IPS-11a (cell line): ENCODE measurements around the gene ANGPTL1.
"Not testable (repeated sequence)": the region's sequence is repeated elsewhere in the genome, so short reads cannot be mapped to it uniquely, and the experiment has no call there.

Experiments used
- H3K4me3 ChIP-seq: one replicate; pipeline ENCODE4 v1.5.1; 2013; ENCODE audit warnings: low read depth, low read length, control low read depth

The ANGPTL1 gene

DNA sequence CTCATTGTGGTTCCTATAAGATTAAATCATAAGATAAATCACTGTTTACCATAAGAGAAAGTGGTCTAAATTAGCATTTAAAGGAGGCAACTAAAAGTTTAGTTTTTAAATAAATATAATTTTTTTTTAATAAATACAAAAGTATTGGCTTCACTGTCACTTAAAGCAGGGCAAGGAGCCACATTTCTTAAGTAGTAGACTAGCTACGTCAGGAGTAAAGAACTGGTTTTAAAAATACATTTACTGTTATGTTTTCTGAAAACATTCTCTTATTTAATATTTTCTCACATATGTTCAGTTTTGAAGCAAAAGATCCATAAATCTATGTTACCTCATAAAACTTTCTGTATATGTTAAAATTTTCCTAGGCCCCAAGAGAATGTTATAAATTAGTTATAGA lies 2.2 kb downstream of the ANGPTL1 start:
- H3K4me3 ChIP-seq, result no peak overlapping the region

DNA sequence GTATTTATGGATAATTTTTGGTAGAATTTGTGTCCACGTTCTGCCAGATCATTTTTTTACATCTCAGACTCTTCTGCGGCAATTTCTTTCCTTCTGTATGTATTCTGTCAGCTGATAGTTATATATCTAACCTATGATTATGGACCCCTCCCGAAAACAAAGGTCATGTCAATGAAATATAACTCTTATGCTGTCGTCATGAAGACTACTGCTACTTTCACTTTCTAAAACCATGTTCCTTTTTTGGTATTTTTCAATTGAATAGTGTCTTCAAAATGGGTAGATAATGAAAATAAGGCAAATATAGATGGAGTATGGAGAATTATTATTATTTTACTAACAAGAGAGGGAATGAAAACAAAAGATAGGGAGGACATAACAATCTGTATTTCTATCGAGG lies 3.2 kb downstream of the ANGPTL1 start:
- H3K4me3 ChIP-seq, result no peak overlapping the region

GRCh38 chr1:178864326-178864725 lies 6.6 kb downstream of the ANGPTL1 start:
- no peak overlapping the region for H3K4me3 ChIP-seq

DNA sequence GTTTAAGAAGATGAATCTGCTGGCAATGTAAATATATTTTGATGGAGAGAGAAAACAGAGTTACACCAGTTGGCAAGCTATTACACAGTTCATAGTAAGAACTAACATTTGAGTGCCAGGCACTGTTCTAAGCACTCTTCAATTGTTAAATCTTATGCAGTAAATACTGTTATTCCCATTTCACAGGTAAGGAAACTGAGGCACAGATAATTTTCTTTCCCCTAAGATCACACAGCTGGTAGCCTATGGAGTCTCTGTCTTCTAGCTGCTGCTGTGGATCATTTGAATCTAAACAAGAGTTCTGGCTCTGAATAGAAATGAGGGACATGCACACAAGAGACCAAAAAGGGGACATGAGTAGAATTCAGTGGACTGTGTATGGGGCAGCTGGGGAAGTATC lies 8.0 kb downstream of the ANGPTL1 start:
- no peak overlapping the region for H3K4me3 ChIP-seq

DNA sequence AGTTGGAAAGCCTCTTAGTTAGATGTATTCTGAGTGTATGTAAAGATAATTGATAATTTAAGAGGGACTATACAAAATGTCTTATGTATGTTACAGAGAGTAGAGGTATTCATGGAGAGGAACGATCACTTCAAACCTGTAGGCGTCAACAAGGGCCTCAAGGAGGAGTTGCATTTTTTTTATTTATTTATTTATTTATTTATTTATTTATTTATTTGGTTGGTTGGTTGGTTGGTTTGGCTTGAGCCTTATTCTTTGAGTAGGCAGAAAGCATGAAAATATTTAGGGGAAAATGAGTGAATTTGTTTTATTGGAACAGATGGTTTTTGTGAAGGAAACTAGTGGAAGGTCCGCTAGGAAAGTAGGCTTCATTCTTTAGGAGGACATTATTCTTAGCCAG lies 8.5 kb downstream of the ANGPTL1 start:
- no peak overlapping the region for H3K4me3 ChIP-seq

DNA sequence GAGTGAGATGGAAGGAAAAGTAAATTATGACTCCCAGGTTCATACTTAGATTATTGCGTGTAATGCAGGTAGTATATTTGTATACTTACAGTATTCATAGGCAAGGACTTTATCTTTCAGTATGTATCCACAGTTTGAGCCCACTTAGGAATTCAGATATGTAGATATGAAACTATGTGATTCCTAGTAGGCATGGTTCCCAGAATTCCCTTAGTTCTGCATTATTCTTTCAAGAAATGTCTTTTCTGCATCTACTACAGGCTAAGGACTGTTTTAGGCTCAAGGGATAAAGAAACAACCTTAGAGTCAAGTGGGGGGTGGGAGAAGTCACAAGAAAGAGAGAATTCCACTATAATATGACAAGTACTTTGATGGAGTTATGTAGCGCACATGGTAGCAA lies 13.8 kb downstream of the ANGPTL1 start:
- H3K4me3 ChIP-seq, result no peak overlapping the region

GRCh38 chr1:178849918-178850317 lies 21.0 kb downstream of the ANGPTL1 start:
- H3K4me3 ChIP-seq, result no peak overlapping the region

GRCh38 chr1:178847919-178848318 lies 23.0 kb downstream of the ANGPTL1 start:
- not testable (repeated sequence) for H3K4me3 ChIP-seq

- no peak overlapping the region for H3K4me3 ChIP-seq
Measured at GRCh38 chr1:178847396-178847849, 23.5 kb downstream of the ANGPTL1 start.

DNA sequence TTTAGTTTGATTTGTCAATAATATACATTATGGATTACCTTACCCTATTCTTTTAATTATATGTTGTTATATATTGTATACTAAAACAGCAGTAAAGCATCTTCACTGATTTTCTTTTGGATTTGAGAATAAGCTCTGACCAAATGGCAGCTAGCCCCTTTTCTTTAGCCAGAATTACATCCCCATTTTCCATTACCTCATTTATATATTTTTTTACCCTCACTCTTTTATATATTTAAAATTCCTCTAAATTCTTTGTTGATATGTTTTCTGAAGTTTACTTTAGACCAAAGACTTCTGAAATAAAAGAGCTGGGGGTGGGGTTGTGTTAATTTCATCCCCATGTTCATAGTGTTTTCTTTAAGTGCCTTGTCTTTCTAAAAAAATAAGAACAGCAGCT lies 24.6 kb downstream of the ANGPTL1 start:
- H3K4me3 ChIP-seq, result no peak overlapping the region

DNA sequence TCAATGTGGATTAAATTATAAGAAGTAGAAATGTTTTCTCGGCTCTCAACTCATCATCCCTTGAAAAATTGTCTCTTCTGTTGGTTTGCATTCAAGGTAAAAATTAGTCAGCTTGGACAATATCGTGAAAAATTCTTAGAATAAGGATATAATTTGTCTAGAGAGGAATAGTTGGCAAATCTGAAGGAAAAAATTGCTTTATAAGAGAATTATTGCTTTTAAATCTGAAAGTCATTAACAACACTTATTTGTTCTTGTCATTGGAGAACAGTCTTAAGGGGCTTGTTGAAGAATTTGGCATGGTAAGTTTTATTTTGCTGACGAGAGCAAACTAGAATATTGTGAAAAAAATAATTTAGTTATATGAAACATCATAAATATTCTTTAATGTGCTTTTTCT lies 26.4 kb downstream of the ANGPTL1 start:
- H3K4me3 ChIP-seq, result no peak overlapping the region

GRCh38 chr1:178825167-178825566 lies 45.7 kb downstream of the ANGPTL1 start:
- no peak overlapping the region for H3K4me3 ChIP-seq

- H3K4me3 ChIP-seq, result no peak overlapping the region
Measured at GRCh38 chr1:178821134-178821866, 49.6 kb downstream of the ANGPTL1 start.

DNA sequence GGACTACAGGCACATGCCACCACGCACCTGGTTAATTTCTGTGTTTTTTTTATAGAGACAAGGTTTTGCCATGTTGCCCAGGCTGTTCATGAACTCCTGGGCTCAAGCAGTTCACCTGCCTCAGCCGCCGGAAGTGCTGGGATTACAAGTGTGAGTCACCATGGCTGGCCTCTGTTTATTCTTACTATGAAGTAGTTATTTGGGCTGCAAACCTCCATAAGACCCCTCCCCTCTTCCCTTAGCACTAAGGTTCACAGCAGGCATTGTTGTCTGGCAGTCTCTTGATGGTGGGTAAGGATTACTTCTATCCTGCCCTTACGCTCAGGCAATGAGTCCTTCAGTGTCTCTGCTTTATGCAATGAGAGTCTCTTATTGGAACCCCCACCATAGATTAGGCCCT lies 51.8 kb downstream of the ANGPTL1 start:
- H3K4me3 ChIP-seq, result no peak overlapping the region

- no peak overlapping the region for H3K4me3 ChIP-seq
Measured at GRCh38 chr1:178818416-178818815, 52.5 kb downstream of the ANGPTL1 start.

DNA sequence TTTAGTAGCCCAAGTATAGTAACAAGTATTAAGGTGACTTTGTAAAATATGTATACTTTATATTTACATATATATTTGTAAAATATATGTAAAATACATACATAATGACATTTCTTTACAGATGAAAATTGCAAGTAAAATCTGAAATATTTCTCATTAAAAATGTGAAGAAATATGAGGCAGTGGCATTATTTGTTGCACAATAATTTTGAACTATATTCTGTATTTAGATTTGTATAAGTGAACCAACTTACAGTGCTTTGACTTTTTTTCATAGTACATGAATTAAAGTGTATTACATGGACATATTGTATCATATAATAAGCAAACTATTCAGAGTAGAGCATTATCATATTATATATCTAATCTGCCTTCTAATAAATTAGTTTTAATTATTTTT lies 60.3 kb downstream of the ANGPTL1 start:
- no peak overlapping the region for H3K4me3 ChIP-seq

- H3K4me3 ChIP-seq, result no peak overlapping the region
Measured at GRCh38 chr1:178808529-178808928, 62.3 kb downstream of the ANGPTL1 start.

- H3K4me3 ChIP-seq, result no peak overlapping the region
Measured at GRCh38 chr1:178806665-178807300, 64.1 kb downstream of the ANGPTL1 start.

DNA sequence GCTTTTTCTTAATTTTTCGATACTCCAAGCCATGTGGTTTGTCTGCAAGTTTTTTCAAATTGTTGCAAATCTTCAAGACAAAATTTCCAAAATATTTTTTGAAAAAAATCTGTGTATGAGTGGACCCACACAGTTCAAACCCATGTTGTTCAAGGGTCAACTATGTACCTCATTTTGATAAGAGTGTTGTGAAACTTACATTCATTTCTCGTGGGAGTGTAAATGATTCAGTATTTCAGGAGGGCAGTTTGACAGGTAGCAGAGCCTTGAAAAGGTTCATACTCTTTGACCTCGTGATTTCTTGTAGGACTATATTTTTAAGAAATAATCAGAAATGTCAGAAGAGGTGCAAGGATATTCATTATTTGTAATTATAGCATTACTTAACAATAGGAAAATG lies 68.0 kb downstream of the ANGPTL1 start:
- H3K4me3 ChIP-seq, result no peak overlapping the region
